K562 (cell line): Measurements from ENCODE around the gene HELB. TPM values are rescaled to one million over a fixed set of nuclear protein-coding genes. Genes with fewer than 3 reads are reported as not detected.

ENCODE experiments used
- ATAC-seq: fragments of 200-7000 bp; cut with Tn5 transposase; 3 replicates; pipeline ENCODE4 v1.9.1; 2020; ENCODE audit warnings: moderate library complexity
- BruUV-seq: library from RNA; stranded (reverse); fragments of 400-500 nt; replicated peaks from 2 replicates; lab custom pipeline; 2021; lab: Mats Ljungman, UMichigan
- CTCF ChIA-PET: fragments of 300-600 bp; formaldehyde crosslinking; extraction: SDS; loops from one replicate; lab custom pipeline; 2021; ENCODE audit warnings: low intra/inter-chr PET ratio; lab: Yijun Ruan, JAX
- POLR2A ChIA-PET: fragments of 300-600, 350-650 bp; sonication (Branson Sonifier 250); formaldehyde crosslinking; extraction: SDS; loops from one replicate; lab custom pipeline; 2021; ENCODE audit warnings: antibody characterized with exemption, inconsistent platforms; lab: Yijun Ruan, JAX
- DNase-seq, 4 experiments: peaks; one replicate each; pipeline versions ENCODE4 v3.0.0 to v3.0.0-alpha.2; 2011 to 2018; ENCODE audit warnings: low spot score in 3 of 4, mixed read lengths in 3 of 4; ENCODE audit errors: extremely low read depth in 1 of 4
- FAIRE-seq: peaks from 2 replicates; lab custom pipeline; 2011; peaks lifted over from hg19 to GRCh38; lab: Jason Lieb, UNC
- H2AFZ ChIP-seq: 2 replicates; pipeline ENCODE4 v1.6.0; 2011; ENCODE audit warnings: low read depth, low read length, control low read depth, inconsistent platforms
- H3K27ac ChIP-seq: fragments of 200-600 bp; 3 replicates; pipeline ENCODE4 v1.8.0; 2011; ENCODE audit warnings: low read depth, mild to moderate bottlenecking, control low read depth, inconsistent platforms, low read length, moderate library complexity, mixed read lengths; ENCODE audit errors: extremely low read depth
- H3K27me3 ChIP-seq, 2 experiments: fragments of 300-600 bp in 1 of 2; 2 replicates in 1 of 2; 3 replicates in 1 of 2; pipeline versions ENCODE4 v1.6.0 to v1.8.0; 2011; ENCODE audit warnings: inconsistent platforms in 2 of 2, low read length in 2 of 2, mild to moderate bottlenecking in 1 of 2, mixed read lengths in 1 of 2, moderate library complexity in 1 of 2; ENCODE audit not compliant: control insufficient read depth in 2 of 2, insufficient read depth in 2 of 2
- H3K36me3 ChIP-seq: fragments of 300-600 bp; 3 replicates; pipeline ENCODE4 v1.8.0; 2011; ENCODE audit warnings: mild to moderate bottlenecking, low read length, inconsistent platforms; ENCODE audit not compliant: control insufficient read depth, insufficient read depth
- H3K4me1 ChIP-seq, 2 experiments: fragments of 200-600 bp in 1 of 2; replicated peaks in 1 of 2; 2 replicates in 1 of 2; 3 replicates in 1 of 2; pipeline versions ENCODE4 v1.5.1 to v1.8.0; 2011; ENCODE audit warnings: inconsistent platforms in 2 of 2, low read length in 2 of 2, mild to moderate bottlenecking in 1 of 2, mixed read lengths in 1 of 2, moderate library complexity in 1 of 2; ENCODE audit not compliant: control insufficient read depth in 2 of 2, insufficient read depth in 2 of 2
- H3K4me2 ChIP-seq: 2 replicates; pipeline ENCODE4 v1.6.1; 2011; ENCODE audit warnings: low read length, control low read depth, inconsistent platforms, mixed read lengths; ENCODE audit not compliant: insufficient read depth
- H3K4me3 ChIP-seq: fragments of 200-600 bp; sonication (generic), shearing (Covaris generic); 2 replicates; pipeline ENCODE4 v1.5.1; 2016; ENCODE audit warnings: control low read depth, inconsistent platforms
- H3K79me2 ChIP-seq: fragments of 200-600 bp; 3 replicates; pipeline ENCODE4 v1.8.0; 2011; ENCODE audit warnings: low read length, inconsistent platforms; ENCODE audit not compliant: control insufficient read depth, insufficient read depth
- H3K9ac ChIP-seq, 2 experiments: 2 replicates each; pipeline versions ENCODE4 v1.6.0 to v1.6.1; 2011; ENCODE audit warnings: low read depth in 2 of 2, low read length in 2 of 2, control low read depth in 1 of 2, inconsistent platforms in 1 of 2, mild to moderate bottlenecking in 1 of 2, mixed read lengths in 1 of 2; ENCODE audit not compliant: insufficient read depth in 1 of 2
- H3K9me1 ChIP-seq: one replicate; pipeline ENCODE4 v1.6.0; 2011; ENCODE audit warnings: inconsistent platforms, mild to moderate bottlenecking, low read length, moderate library complexity; ENCODE audit not compliant: control insufficient read depth, insufficient read depth
- H3K9me3 ChIP-seq: replicated peaks from 2 replicates; pipeline ENCODE4 v1.5.1; 2011; ENCODE audit warnings: low read depth, low read length, inconsistent platforms; ENCODE audit not compliant: control insufficient read depth, insufficient read depth
- H4K20me1 ChIP-seq: replicated peaks from 2 replicates; pipeline ENCODE4 v1.6.1; 2011; ENCODE audit warnings: low read length, inconsistent platforms, mixed read lengths; ENCODE audit not compliant: control insufficient read depth, insufficient read depth
- RBM14 ChIP-seq: fragments of 200-400 bp; formaldehyde crosslinking; IDR thresholded peaks from 2 replicates; pipeline ENCODE4 v1.6.1; 2018; ENCODE audit warnings: low read depth, mild to moderate bottlenecking, low read length, moderate library complexity, borderline replicate concordance; ENCODE audit not compliant: insufficient read depth
- THRB ChIP-seq: fragments of 450-650 bp; formaldehyde crosslinking; conservative IDR thresholded peaks from 2 replicates; pipeline ENCODE4 v1.4.0; 2022; ENCODE audit warnings: mild to moderate bottlenecking, missing genetic modification characterization
- ZMIZ1 ChIP-seq, 2 experiments: fragments of 150-350 bp in 1 of 2; IDR thresholded peaks; 2 replicates each; pipeline ENCODE4 v1.6.1; 2012 to 2016; ENCODE audit warnings: low read depth in 2 of 2, low read length in 2 of 2, mild to moderate bottlenecking in 1 of 2, moderate library complexity in 1 of 2
- ZNF407 ChIP-seq: fragments of 450-650 bp; IDR thresholded peaks from 2 replicates; pipeline ENCODE4 v1.6.1; 2016; ENCODE audit warnings: low read depth
- ZNF76 ChIP-seq: fragments of 250-450 bp; sonication (Bioruptor Pico); IDR thresholded peaks from 2 replicates; pipeline ENCODE4 v1.4.0; 2020; ENCODE audit warnings: mild to moderate bottlenecking, moderate library complexity, borderline replicate concordance
- in situ Hi-C: fragments of 300-500 bp; cut with MboI; formaldehyde crosslinking; loops from 4 replicates; pipeline ENCODE4 v1.15.0; 2018; ENCODE audit warnings: inconsistent platforms, mixed read lengths
- intact Hi-C: fragments of 100-400 bp; cut with micrococcal nuclease; formaldehyde crosslinking; loops from 2 replicates; pipeline ENCODE4 v1.14.2; 2022
- polyA plus RNA-seq, 8 experiments: library from polyadenylated mRNA; depleted of rRNA in 4 of 8; stranded (reverse) in 5 of 8; unstranded in 3 of 8; fragments of >200 nt; fragmentation: Nextera tagmentation in 2 of 8; fragmentation: Illumina TruSeq in 1 of 8; extraction: Ambion mirVana in 2 of 8; extraction: Trizol in 1 of 8; gene quantifications; 2 replicates each; pipeline versions ENCODE4 v1.2.1 to v1.2.3, GENCODE V29; 2011 to 2014; ENCODE audit warnings: inconsistent platforms in 1 of 8, missing spikeins in 1 of 8
- total RNA-seq, 7 experiments: library from RNA; depleted of rRNA in 6 of 7; stranded (reverse); fragments of >200 nt in 6 of 7; fragmentation: Illumina TruSeq in 2 of 7; extraction: Trizol in 2 of 7; gene quantifications; 2 replicates each; pipeline versions ENCODE4 v1.2.1 to v1.2.3, GENCODE V29; 2011 to 2021; ENCODE audit warnings: low replicate concordance in 1 of 7

HELB gene
- total and polyA plus RNA-seq, 9 of the 15 experiments (the other 6 are each of a cell fraction or from before 2014, with no cell fraction given), result 0.74 to 7.6 (median 2.4) TPM

- TF ChIP-seq ZMIZ1 (IDR thresholded peaks at IDR 0.05; ENCODE audit: low read depth in 2 of 2, low read length in 2 of 2) (no peak), ZNF76 (CRISPR knock-in tag) (no peak)
Observed at GRCh38 chr12:66312189-66312588, 9.9 kb downstream of the HELB start (continued).

- DNase-seq, result no peak
- Histone ChIP-seq H3K27ac (no peak overlapping the region), H3K4me1 (no peaks in the 10 kb centered on the region), H3K9ac (no peak overlapping the region), H3K36me3 (peaks cover 11% of the 10 kb centered on the region; the same call in 1 of the 3 replicates), H3K9me3 (no peaks in the 10 kb centered on the region), H3K9me1 (no peaks in the 10 kb centered on the region), H3K4me2 (no peak overlapping the region), H2AFZ (no peak overlapping the region), H3K4me3 (no peak overlapping the region), H3K79me2 (peaks cover 4% of the 10 kb centered on the region; the same call in 1 of the 3 replicates), H4K20me1 (no peaks in the 10 kb centered on the region), H3K27me3 (no peaks in the 10 kb centered on the region)
- intact Hi-C loops, result no loop called here
- in situ Hi-C loops, result no loop called here
- no TSS peak for BruUV-seq
- no peak for ATAC-seq
- FAIRE-seq, result no peak
- ChIA-PET POLR2A (no interaction called here), CTCF (no interaction called here)
- no peak for TF ChIP-seq THRB (CRISPR knock-in tag)
- TF ChIP-seq ZNF407, result no peak
- no peak for TF ChIP-seq RBM14
Observed at GRCh38 chr12:66314278-66314677, 12.0 kb downstream of the HELB start.
